ENCODE results near the gene GPC3.

The GPC3 gene

GRCh38 chrX:133840415-133840814 is 145.0 kb downstream of the GPC3 start:
- Histone ChIP-seq H4K91ac (ENCODE audit: low read depth, low read length, poor library complexity) (no peak overlapping the region), H3K9ac (ENCODE audit: low read depth, low read length, poor library complexity) (no peak overlapping the region), H3K4ac (ENCODE audit: low read length) (no peak overlapping the region), H2AK5ac (ENCODE audit: low read depth, low read length) (no peak overlapping the region), H3K9me3 (replicated peaks in 1 of 2; ENCODE audit: control insufficient read depth in 2 of 2, insufficient read depth in 1 of 2, low read depth in 1 of 2, low read length in 2 of 2) (no peaks in the 10 kb centered on the region), H3K23ac (ENCODE audit: low read depth, low read length, poor library complexity) (no peak overlapping the region), H3K4me3 (ENCODE audit: low read length in 2 of 2) (no peak overlapping the region), H2BK120ac (ENCODE audit: low read depth, low read length) (no peak overlapping the region), H2BK5ac (ENCODE audit: low read length) (no peak overlapping the region), H3K79me1 (ENCODE audit: low read depth, low read length) (peaks cover 2% of the 10 kb centered on the region), H3K36me3 (replicated peaks in 1 of 2; ENCODE audit: control insufficient read depth in 2 of 2, insufficient read depth in 2 of 2, low read length in 2 of 2) (no peaks in the 10 kb centered on the region), H3K27me3 (ENCODE audit: control insufficient read depth in 3 of 3, insufficient read depth in 3 of 3, low read depth in 1 of 3, low read length in 3 of 3) (no peaks in the 10 kb centered on the region), H3K14ac (ENCODE audit: low read length) (no peak overlapping the region), H2BK12ac (ENCODE audit: low read length) (no peak overlapping the region), H3K18ac (ENCODE audit: low read length) (no peak overlapping the region), H3K4me1 (ENCODE audit: control insufficient read depth in 2 of 2, insufficient read depth in 1 of 2, low read depth in 1 of 2, low read length in 2 of 2) (peaks cover 1 to 2% of the 10 kb centered on the region in 2 donors), H2AFZ (ENCODE audit: low read length) (no peak overlapping the region), H4K8ac (ENCODE audit: low read depth, low read length) (no peak overlapping the region), H2BK15ac (ENCODE audit: low read length) (no peak overlapping the region), H3K4me2 (ENCODE audit: insufficient read depth, low read length, poor library complexity, severe bottlenecking) (no peak overlapping the region), H3K27ac (replicated peaks; ENCODE audit: low read length) (no peak overlapping the region)
- no CpG with 5 or more reads among the region's 2 CpGs for WGBS, 2 donors (ENCODE audit: extremely low coverage in 2 of 2, insufficient read length in 2 of 2, insufficient replicate concordance in 1 of 2)
- no peak for DNase-seq (ENCODE audit: low spot score)

GRCh38 chrX:133838761-133839676 is 146.4 kb downstream of the GPC3 start:
- H2BK15ac ChIP-seq (ENCODE audit: low read length), result no peak overlapping the region
- H3K4me1 ChIP-seq (ENCODE audit: control insufficient read depth in 2 of 2, insufficient read depth in 1 of 2, low read depth in 1 of 2, low read length in 2 of 2), result no peaks in the 10 kb centered on the region
- no peak overlapping the region for H3K9ac ChIP-seq (ENCODE audit: low read depth, low read length, poor library complexity)
- H3K36me3 ChIP-seq (replicated peaks in 1 of 2; ENCODE audit: control insufficient read depth in 2 of 2, insufficient read depth in 2 of 2, low read length in 2 of 2), result no peaks in the 10 kb centered on the region
- H3K4me2 ChIP-seq (ENCODE audit: insufficient read depth, low read length, poor library complexity, severe bottlenecking), result no peak overlapping the region
- peak overlapping the region; percentile 65 for H2AFZ ChIP-seq (ENCODE audit: low read length)
- H2BK12ac ChIP-seq (ENCODE audit: low read length), result no peak overlapping the region
- no peak overlapping the region for H3K14ac ChIP-seq (ENCODE audit: low read length)
- no peak overlapping the region for H3K18ac ChIP-seq (ENCODE audit: low read length)
- H2BK5ac ChIP-seq (ENCODE audit: low read length), result no peak overlapping the region
- H3K4me3 ChIP-seq (ENCODE audit: low read length in 2 of 2), result no peak overlapping the region
- H4K8ac ChIP-seq (ENCODE audit: low read depth, low read length), result no peak overlapping the region
- no peak overlapping the region for H3K27ac ChIP-seq (replicated peaks; ENCODE audit: low read length)
- WGBS, 2 donors (ENCODE audit: extremely low coverage in 2 of 2, insufficient read length in 2 of 2, insufficient replicate concordance in 1 of 2), result no CpG with 5 or more reads among the region's 5 CpGs
- H3K27me3 ChIP-seq (ENCODE audit: control insufficient read depth in 3 of 3, insufficient read depth in 3 of 3, low read depth in 1 of 3, low read length in 3 of 3), result no peaks in the 10 kb centered on the region
- no peak overlapping the region for H3K23ac ChIP-seq (ENCODE audit: low read depth, low read length, poor library complexity)
- H3K9me3 ChIP-seq (replicated peaks in 1 of 2; ENCODE audit: control insufficient read depth in 2 of 2, insufficient read depth in 1 of 2, low read depth in 1 of 2, low read length in 2 of 2), result no peaks in the 10 kb centered on the region
- H3K79me1 ChIP-seq (ENCODE audit: low read depth, low read length), result peaks cover 2% of the 10 kb centered on the region
- H2BK120ac ChIP-seq (ENCODE audit: low read depth, low read length), result no peak overlapping the region
- DNase-seq (ENCODE audit: low spot score), result peak; percentile 36
- H3K4ac ChIP-seq (ENCODE audit: low read length), result no peak overlapping the region
- H2AK5ac ChIP-seq (ENCODE audit: low read depth, low read length), result no peak overlapping the region
- H4K91ac ChIP-seq (ENCODE audit: low read depth, low read length, poor library complexity), result no peak overlapping the region

GRCh38 chrX:133837091-133837490 is 148.3 kb downstream of the GPC3 start:
- no peak overlapping the region for H3K27ac ChIP-seq (replicated peaks; ENCODE audit: low read length)

GRCh38 chrX:133836561-133836960 is 148.8 kb downstream of the GPC3 start:
- Histone ChIP-seq H3K9me3 (replicated peaks in 1 of 2; ENCODE audit: control insufficient read depth in 2 of 2, insufficient read depth in 1 of 2, low read depth in 1 of 2, low read length in 2 of 2) (no peaks in the 10 kb centered on the region), H2BK12ac (ENCODE audit: low read length) (no peak overlapping the region)
- WGBS, 2 donors (ENCODE audit: extremely low coverage in 2 of 2, insufficient read length in 2 of 2, insufficient replicate concordance in 1 of 2), result no CpG with 5 or more reads among the region's 3 CpGs

More at GRCh38 chrX:133837091-133837490, 148.3 kb downstream of the GPC3 start:
- Histone ChIP-seq H3K14ac (ENCODE audit: low read length) (no peak overlapping the region), H2BK12ac (ENCODE audit: low read length) (no peak overlapping the region), H3K9ac (ENCODE audit: low read depth, low read length, poor library complexity) (no peak overlapping the region), H3K18ac (ENCODE audit: low read length) (no peak overlapping the region), H2AK5ac (ENCODE audit: low read depth, low read length) (no peak overlapping the region), H3K9me3 (replicated peaks in 1 of 2; ENCODE audit: control insufficient read depth in 2 of 2, insufficient read depth in 1 of 2, low read depth in 1 of 2, low read length in 2 of 2) (no peaks in the 10 kb centered on the region), H3K23ac (ENCODE audit: low read depth, low read length, poor library complexity) (no peak overlapping the region), H4K8ac (ENCODE audit: low read depth, low read length) (no peak overlapping the region), H4K91ac (ENCODE audit: low read depth, low read length, poor library complexity) (no peak overlapping the region), H3K4ac (ENCODE audit: low read length) (no peak overlapping the region), H2BK120ac (ENCODE audit: low read depth, low read length) (no peak overlapping the region), H3K4me1 (ENCODE audit: control insufficient read depth in 2 of 2, insufficient read depth in 1 of 2, low read depth in 1 of 2, low read length in 2 of 2) (no peaks in the 10 kb centered on the region), H3K79me1 (ENCODE audit: low read depth, low read length) (no peaks in the 10 kb centered on the region), H2BK5ac (ENCODE audit: low read length) (no peak overlapping the region), H2BK15ac (ENCODE audit: low read length) (no peak overlapping the region), H3K27me3 (ENCODE audit: control insufficient read depth in 3 of 3, insufficient read depth in 3 of 3, low read depth in 1 of 3, low read length in 3 of 3) (no peaks in the 10 kb centered on the region), H3K4me3 (ENCODE audit: low read length in 2 of 2) (no peak overlapping the region), H3K4me2 (ENCODE audit: insufficient read depth, low read length, poor library complexity, severe bottlenecking) (no peak overlapping the region), H3K36me3 (replicated peaks in 1 of 2; ENCODE audit: control insufficient read depth in 2 of 2, insufficient read depth in 2 of 2, low read length in 2 of 2) (no peaks in the 10 kb centered on the region), H2AFZ (ENCODE audit: low read length) (no peak overlapping the region)
- no CpG with 5 or more reads among the region's 2 CpGs for WGBS, 2 donors (ENCODE audit: extremely low coverage in 2 of 2, insufficient read length in 2 of 2, insufficient replicate concordance in 1 of 2)
- DNase-seq (ENCODE audit: low spot score), result no peak

More at GRCh38 chrX:133836561-133836960, 148.8 kb downstream of the GPC3 start:
- Histone ChIP-seq H3K18ac (ENCODE audit: low read length) (no peak overlapping the region), H3K23ac (ENCODE audit: low read depth, low read length, poor library complexity) (no peak overlapping the region), H2AK5ac (ENCODE audit: low read depth, low read length) (no peak overlapping the region), H4K8ac (ENCODE audit: low read depth, low read length) (no peak overlapping the region), H3K27me3 (ENCODE audit: control insufficient read depth in 3 of 3, insufficient read depth in 3 of 3, low read depth in 1 of 3, low read length in 3 of 3) (no peaks in the 10 kb centered on the region), H3K4me1 (ENCODE audit: control insufficient read depth in 2 of 2, insufficient read depth in 1 of 2, low read depth in 1 of 2, low read length in 2 of 2) (no peaks in the 10 kb centered on the region), H3K4ac (ENCODE audit: low read length) (no peak overlapping the region), H3K36me3 (replicated peaks in 1 of 2; ENCODE audit: control insufficient read depth in 2 of 2, insufficient read depth in 2 of 2, low read length in 2 of 2) (no peaks in the 10 kb centered on the region), H2BK120ac (ENCODE audit: low read depth, low read length) (no peak overlapping the region), H3K27ac (replicated peaks; ENCODE audit: low read length) (no peak overlapping the region), H3K14ac (ENCODE audit: low read length) (no peak overlapping the region), H3K4me3 (ENCODE audit: low read length in 2 of 2) (no peak overlapping the region), H2AFZ (ENCODE audit: low read length) (no peak overlapping the region), H2BK5ac (ENCODE audit: low read length) (no peak overlapping the region), H2BK15ac (ENCODE audit: low read length) (no peak overlapping the region), H3K79me1 (ENCODE audit: low read depth, low read length) (no peaks in the 10 kb centered on the region), H4K91ac (ENCODE audit: low read depth, low read length, poor library complexity) (no peak overlapping the region), H3K9ac (ENCODE audit: low read depth, low read length, poor library complexity) (no peak overlapping the region), H3K4me2 (ENCODE audit: insufficient read depth, low read length, poor library complexity, severe bottlenecking) (no peak overlapping the region)
- DNase-seq (ENCODE audit: low spot score), result no peak
